GM12875 (cell line): Measurements from ENCODE around the gene ENPP5.
"Not testable (repeated sequence)": the region's sequence is repeated elsewhere in the genome, so short reads cannot be mapped to it uniquely, and the experiment has no call there.

Experiments used
- H3K4me3 ChIP-seq: one replicate; pipeline ENCODE4 v1.5.1; 2011; ENCODE audit warnings: low read depth, low read length, control low read depth
- CTCF ChIP-seq: IDR thresholded peaks from 2 replicates; pipeline ENCODE4 v1.5.1; 2011; ENCODE audit warnings: low read depth, mild to moderate bottlenecking, control low read depth, inconsistent platforms, low read length, moderate library complexity, borderline replicate concordance; ENCODE audit not compliant: insufficient read depth

Gene ENPP5

GRCh38 chr6:46175446-46175845, 4.7 kb upstream of the ENPP5 start:
- H3K4me3 ChIP-seq = no peak overlapping the region
- TF ChIP-seq CTCF = no peak

GRCh38 chr6:46174904-46175303, 4.1 kb upstream of the ENPP5 start:
- no peak for TF ChIP-seq CTCF
- no peak overlapping the region for H3K4me3 ChIP-seq

- no peak overlapping the region for H3K4me3 ChIP-seq
- TF ChIP-seq CTCF = no peak
Observed at GRCh38 chr6:46172176-46172575, 1.4 kb upstream of the ENPP5 start.

GRCh38 chr6:46160102-46160501, 10.7 kb downstream of the ENPP5 start:
- TF ChIP-seq CTCF = no peak
- no peak overlapping the region for H3K4me3 ChIP-seq

GRCh38 chr6:46159229-46159628, 11.6 kb downstream of the ENPP5 start:
- no peak overlapping the region for H3K4me3 ChIP-seq
- TF ChIP-seq CTCF = no peak

GRCh38 chr6:46156701-46157100, 14.1 kb downstream of the ENPP5 start:
- H3K4me3 ChIP-seq = no peak overlapping the region
- no peak for TF ChIP-seq CTCF

- not testable (repeated sequence) for H3K4me3 ChIP-seq
Observed at GRCh38 chr6:46149066-46149465, 21.7 kb downstream of the ENPP5 start.

- no peak for TF ChIP-seq CTCF
- no peak overlapping the region for H3K4me3 ChIP-seq
Observed at GRCh38 chr6:46144270-46144669, 26.5 kb downstream of the ENPP5 start.
